ENCODE data around the gene PCBP3. TPM values are rescaled to one million over a fixed set of nuclear protein-coding genes. Genes with fewer than 3 reads are reported as not detected.

The PCBP3 gene
- polyA plus RNA-seq, 4 donors: 1.2 to 2.2 (median 1.5) TPM

GRCh38 chr21:45774291-45774690, 130.8 kb downstream of the PCBP3 start:
- no peak for DNase-seq (ENCODE audit: low read depth in 4 of 4, low spot score in 3 of 4)

DNA sequence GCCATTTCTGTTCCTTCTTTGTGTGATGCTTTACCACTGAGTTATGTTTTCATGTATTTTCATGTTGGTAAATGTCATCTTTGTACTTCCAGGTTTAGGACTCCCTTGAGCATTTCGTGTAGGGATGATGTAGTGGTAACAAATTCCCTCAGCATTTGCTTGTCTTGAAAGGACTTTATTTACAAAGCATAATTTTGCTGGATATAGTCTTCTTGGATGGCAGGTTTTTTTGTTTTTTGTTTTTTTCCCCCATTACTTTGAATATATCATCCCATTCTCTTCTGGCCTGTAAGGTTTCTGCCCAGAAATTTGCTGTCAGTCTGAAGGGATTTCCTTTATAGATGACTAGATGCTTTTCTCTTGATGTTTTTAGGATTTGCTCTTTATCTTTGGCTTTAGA, 133.4 kb downstream of the PCBP3 start:
- no peak for DNase-seq (ENCODE audit: low read depth in 4 of 4, low spot score in 3 of 4)

DNA sequence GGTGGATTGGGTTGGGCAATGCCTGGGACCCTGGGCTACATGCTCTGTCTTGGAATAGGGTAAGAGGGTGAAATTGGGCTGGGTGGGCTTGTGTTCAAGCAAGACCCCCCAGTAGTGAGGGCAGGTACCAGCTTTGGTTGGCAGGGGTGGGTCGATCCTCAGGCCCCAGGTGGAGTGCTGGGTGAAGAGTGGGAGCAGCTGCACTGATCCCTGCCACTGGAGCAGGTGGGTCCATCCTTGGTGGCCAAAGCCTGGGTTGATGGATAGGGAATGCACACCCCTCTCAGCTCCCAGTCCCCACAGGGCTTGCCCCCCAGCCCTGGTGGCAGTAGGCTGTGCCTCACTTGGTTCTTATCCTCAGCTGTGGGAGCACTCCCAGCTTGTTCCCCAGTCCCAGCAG, 135.2 kb downstream of the PCBP3 start:
- no peak for DNase-seq (ENCODE audit: low read depth in 4 of 4, low spot score in 3 of 4)

- DNase-seq (ENCODE audit: low read depth in 4 of 4, low spot score in 3 of 4): no peak
These were observed 135.7 kb downstream of the PCBP3 start for GRCh38 chr21:45779226-45779625.

DNA sequence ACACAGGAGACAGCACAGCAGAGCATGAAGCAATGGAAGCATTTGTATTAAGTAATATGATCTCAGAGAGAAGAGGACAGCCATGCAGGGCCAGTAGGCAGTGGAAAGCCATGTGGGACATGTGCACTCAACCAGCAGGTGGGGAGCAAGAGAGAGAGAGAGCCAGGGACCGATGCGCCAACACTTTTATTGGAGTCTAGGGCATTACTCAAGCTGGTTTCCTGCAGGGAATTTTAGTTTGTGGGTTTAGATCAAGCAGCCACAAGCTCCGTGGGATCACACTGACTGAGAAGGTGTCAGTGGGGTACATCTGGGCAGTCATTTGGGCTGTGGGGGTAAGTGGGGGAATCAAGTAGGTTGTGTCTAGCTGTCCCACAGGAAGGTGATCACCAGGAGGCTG, 137.1 kb downstream of the PCBP3 start:
- no peak for DNase-seq (ENCODE audit: low read depth in 4 of 4, low spot score in 3 of 4)

GRCh38 chr21:45781741-45782140, 138.2 kb downstream of the PCBP3 start:
- no peak for DNase-seq (ENCODE audit: low read depth in 4 of 4, low spot score in 3 of 4)

DNA sequence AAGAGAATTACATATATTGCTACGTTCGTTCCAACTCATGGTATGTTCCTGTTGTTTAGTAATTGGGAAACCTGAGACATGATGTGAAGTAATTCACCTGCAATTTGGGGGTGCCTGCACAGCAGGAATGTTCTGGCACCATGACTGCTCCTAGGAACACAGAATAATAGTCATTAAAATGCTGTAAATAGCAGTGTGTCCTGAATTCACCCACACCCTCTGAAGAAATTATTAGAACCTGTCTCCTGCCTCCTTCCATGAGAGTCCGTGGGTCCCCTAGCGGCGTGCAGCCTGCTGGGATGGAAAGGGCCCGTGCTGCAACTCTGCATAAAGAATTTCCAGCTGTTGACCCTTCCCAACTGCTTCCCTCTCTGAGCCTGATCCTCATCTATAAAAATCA, 143.1 kb downstream of the PCBP3 start:
- DNase-seq (ENCODE audit: low read depth in 4 of 4, low spot score in 3 of 4): no peak

DNA sequence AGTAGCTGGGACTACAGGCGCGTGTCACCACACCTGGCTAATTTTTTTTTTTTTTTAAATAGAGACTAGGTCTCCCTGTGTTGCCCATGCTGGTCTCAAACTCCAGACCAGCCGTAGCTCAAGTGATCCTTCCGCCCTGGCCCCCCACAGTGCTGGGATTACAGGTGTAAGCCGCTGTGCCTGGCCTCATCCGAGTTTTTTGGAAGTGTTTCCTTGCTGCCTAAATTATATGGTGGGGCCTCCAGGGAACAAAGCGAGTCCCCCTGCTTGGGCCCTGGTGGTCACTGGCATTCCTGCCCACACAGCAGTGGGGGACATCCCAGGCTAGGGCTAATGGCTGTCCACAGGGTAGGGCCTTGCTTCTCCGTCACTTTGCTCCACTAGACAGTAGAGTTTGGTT, 143.8 kb downstream of the PCBP3 start:
- DNase-seq (ENCODE audit: low read depth in 4 of 4, low spot score in 3 of 4): no peak

DNA sequence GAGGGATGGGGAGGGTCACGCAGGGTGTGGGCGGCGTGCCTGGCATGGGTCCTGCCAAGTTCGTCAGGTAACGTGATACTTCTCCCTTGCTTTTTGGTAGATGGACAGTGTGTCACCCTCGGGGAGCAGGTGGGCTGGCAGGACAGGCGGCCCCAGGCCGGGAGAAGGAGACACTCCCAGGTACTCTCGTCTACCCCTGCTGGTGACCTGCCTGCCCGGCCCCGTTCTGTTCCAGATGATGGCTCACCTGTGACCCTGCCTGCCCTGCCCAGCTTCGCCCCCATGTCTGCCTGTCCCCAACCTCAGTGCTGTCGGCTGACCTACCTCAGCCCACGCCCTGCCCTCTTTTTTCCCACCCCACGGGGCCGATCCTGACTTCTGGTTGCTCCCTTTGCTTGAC, 144.7 kb downstream of the PCBP3 start:
- DNase-seq (ENCODE audit: low read depth in 4 of 4, low spot score in 3 of 4): no peak

DNA sequence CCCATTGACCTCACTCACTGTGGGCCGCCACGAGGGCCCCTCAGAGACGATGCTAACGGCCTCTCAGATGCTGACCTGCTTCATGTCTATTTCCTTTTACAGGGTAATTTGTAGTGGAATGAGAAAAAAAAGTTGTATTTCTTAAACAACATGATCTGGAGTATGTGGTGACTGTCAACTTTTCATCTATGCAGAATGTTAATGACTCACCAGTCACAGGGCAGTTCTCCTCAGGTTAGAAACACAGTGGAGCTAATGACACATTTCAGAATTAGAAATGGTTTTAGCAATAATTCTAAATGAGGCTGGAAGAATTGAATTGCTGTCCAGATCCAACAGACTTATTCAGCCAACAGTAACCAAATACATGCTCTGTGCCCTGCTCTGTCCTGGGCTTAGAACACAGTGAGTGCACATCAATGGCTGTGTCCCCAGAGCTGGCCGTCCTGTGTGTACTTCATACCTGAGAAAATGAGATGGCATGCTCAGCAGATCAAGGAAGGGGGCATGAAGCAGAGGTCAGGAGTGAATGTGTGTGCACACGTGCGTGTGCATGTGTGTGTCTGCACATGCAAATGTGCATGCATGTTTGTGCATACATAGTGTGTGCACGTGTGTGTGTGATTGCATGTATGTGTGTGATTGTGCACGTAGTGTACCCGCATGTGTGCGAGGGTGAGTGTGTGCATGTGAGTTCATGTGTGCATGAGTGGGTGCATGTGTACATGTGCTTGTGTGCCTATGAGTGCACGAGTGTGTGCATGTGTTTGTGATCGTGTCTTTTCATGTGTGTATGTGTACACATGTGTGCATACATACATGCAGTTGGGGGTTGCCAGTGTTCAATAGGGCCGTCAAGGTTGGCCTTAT, 145.3 kb downstream of the PCBP3 start:
- no peak for DNase-seq (ENCODE audit: low read depth in 4 of 4, low spot score in 3 of 4)

DNA sequence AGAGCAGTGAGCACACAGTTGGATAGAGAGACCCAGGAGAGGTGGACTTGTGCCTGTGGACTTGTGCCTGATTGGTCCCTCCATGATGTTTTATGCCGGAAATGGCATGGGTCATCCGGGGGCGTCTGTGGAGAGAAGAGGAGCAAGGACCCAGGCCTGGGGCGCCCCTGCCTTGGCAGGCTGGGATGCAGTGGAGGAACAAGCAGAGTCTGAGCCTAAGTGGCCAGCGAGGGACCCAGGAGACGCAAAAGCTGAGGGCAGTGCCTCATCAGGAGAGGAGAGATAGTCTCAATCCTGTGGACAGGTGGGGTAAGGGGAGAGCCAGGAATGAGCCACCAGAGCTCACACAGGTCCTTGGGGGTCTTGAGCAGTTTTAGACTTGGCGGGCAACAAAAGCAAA, 146.9 kb downstream of the PCBP3 start:
- no peak for DNase-seq (ENCODE audit: low read depth in 4 of 4, low spot score in 3 of 4)

DNA sequence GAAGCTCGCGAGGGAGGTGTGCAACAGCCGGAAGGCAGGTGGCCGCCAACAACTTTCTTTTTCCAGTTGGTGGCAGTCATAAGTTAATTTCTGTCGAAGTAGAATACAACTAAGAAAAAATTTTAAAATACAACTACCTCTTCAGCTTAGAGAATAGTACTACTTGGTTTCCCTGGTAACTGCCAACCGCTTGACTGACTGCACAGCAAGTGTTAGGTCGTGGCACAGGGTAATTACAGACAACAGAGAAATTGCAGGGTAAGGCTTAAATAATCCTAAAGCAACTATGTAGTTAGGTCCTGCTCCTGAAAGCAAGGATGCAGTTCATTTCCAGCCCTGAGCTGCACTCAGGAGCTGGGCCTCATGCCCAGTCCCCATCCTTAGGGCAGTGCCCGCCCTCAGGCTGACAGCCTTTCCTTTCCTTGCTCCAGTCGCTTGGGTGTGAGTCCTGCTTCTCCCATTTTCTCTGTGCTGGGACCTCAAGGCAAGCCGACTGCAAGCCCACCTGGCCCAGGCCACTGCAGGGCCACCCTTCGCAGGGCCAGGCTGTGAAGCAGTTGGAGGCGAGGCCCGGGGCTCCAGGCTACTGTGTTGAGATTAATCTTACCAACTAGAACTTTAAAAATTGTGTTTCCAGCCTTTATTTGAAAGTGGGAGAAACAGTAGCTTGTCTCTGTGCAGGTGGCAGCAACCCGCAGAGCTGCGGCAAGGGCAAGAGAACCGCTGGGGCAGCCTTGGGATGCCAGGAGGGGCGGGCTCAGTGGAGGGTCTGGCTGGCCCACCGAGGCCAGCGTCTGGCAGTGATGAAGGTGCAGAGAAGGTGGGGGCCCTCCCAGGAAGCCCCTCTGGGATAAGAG, 148.3 kb downstream of the PCBP3 start:
- DNase-seq (ENCODE audit: low read depth in 4 of 4, low spot score in 3 of 4): no peak

DNA sequence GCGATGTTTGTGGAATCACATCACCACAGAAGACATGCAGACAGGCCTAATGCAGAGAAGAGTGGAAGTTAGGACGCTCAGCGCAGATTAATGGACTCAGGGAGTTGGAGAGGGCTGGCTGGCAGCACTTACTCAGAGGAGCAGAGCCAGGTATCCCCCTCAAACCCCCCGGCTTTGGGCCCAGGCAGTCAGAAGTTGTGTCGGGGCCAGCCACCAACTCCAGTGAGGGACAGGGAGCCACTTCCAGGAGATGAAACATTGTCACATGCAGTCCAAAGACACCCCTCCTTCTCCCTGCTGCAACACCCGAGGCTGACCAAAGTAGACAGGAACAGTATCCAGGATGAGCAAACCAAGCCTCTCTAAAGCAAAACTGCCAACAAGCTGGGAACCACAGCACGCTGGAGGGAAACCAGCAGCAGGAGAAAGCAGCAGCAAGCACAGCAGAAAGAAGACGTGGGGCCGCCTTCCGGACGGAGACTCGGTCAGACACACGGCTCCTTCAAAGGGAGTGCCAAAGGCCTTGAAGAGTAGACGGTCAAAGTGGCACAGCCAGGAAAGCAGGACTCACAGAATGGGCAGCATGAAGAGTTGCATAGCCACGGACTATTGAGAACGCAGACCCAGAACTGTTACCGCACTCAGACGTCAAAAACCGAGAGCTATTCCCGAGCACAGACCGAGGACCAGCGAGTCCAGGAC, 149.3 kb downstream of the PCBP3 start:
- no peak for DNase-seq (ENCODE audit: low read depth in 4 of 4, low spot score in 3 of 4)

DNA sequence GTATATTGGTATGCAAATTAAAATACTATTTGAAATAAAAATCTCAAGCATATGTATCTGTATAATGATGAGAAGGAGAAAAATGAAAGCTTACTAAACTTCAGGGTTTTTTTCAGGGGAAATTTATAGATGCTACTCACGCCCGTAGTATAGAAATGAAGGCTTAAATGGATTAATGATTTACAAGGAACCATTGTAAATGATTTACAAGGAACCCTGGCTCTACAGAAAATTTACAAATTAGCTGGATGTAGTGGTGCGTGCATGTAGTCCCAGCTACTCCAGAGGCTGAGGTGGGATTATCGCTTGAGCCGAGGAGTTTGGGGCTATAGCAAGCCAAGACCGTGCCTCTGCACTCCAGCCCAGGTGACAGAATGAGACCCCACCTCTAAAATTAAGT, 150.5 kb downstream of the PCBP3 start:
- peak in 3 of 4 donors; percentile 53 to 65 (median 63) for DNase-seq (ENCODE audit: low read depth in 4 of 4, low spot score in 3 of 4)

DNA sequence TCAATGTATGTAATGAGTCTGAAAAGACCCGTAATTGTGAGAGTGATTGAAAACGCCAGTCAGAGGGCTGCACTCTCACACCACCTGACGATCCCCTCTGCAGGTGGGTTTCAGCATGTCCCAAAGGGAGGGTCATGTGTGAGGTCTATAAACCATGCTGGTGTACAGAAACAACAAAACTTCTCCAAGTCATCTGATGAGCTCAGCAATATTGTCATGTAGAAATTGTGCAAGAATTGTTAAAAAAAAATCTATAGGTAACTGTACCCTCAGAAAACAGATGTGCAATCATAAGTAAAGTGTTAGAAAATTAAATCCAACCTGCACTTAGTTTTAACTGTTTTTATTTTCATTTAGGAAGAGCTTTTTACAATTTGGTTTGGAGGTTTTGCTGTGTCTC, 152.5 kb downstream of the PCBP3 start:
- no peak for DNase-seq (ENCODE audit: low read depth in 4 of 4, low spot score in 3 of 4)

DNA sequence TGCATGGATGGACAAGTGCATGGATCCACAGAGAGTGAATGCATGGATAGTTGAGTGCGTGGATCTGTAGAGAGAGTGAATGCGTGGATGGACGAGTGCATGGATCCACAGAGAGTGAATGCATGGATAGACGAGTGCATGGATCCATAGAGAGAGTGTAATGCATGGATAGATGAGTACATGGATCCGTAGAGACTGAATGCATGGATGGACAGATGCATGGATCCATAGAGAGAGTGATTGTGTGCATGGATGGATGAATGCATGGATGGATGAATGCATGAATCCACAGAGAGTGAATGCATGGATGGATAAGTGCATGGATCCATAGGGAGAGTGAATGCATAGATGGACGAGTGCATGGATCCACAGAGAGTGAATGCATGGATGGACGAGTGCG, 153.8 kb downstream of the PCBP3 start:
- DNase-seq (ENCODE audit: low read depth in 4 of 4, low spot score in 3 of 4): no peak

- DNase-seq (ENCODE audit: low read depth in 4 of 4, low spot score in 3 of 4): no peak
These were observed 156.3 kb downstream of the PCBP3 start for GRCh38 chr21:45799765-45800338.

DNA sequence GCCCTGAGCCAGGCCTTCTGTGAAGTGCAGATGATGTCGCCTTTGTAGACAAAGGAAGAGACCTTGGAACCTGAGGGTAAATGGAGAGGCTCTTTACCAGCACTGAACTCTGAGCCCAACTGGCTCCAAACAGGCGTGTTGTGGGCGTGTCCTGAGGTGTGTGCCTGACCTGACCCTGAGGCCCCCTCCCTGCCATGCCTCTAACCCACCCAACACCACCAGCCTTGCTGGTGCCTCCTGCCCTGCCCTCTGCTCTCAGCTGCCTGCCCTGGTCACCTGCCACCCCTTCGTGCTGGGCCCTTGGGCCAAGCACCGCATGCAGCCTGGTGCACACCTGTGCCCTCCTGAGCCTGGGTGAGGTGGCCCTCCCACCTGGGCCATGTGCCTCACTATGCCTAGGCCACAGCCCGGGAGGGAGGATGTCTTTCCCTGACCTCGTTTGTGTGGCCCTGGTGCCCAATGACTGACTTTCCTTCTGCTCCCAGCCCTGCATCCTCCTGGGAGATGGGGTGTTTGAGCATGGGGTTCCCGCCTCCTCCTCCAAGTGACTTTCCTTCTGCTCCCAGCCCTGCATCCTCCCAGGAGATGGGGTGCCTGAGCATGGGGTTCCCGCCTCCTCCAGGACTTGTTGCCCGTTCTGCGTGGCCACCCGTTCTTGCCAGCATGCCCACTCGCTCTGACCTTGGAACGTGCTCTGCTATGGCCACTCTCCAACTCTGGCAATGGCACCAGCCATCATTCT, 157.0 kb downstream of the PCBP3 start:
- DNase-seq (ENCODE audit: low read depth in 4 of 4, low spot score in 3 of 4): no peak

DNA sequence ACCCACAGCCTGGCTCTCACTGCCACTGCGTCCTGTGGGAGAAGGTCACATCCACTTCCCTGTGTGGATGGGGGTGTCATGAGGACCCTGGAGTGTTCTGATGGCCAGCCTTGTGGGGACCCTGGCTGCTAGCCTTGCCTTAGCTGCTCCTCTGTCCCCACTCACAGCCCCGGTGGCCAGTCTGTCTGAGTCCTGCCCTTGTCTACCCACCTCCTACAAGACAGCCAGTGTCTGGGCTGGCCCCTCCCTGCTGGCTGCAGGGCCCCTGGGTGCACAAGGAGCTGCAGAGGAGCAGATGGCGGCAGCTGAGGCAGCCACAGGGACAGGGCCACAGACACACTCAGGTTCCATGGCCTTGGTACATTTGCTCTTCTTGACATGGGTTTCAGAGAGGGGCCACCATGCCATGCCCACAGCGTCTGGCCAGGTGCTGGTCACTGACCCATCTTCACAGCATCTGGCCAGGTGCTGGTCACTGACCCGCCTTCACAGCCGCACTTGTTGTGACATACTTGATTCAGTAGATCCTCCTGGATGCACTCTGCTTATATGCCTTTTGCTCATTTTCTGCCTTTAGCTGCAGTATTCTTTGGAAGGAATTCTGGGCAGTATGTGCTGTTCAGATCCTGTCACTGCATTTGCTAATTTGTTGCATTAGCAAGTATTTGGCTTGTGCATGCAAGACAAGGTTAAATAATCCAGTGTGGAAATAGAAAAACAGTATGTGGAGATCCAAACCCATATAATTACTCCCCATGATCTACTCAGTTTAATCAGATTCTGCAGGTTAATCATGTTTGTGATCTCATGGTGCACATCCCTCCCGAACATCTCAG, 157.8 kb downstream of the PCBP3 start:
- DNase-seq (ENCODE audit: low read depth in 4 of 4, low spot score in 3 of 4): no peak
